Neural cell (in vitro differentiated cells): ENCODE data around the gene KCNH5. TPM values are rescaled to one million over a fixed set of nuclear protein-coding genes. Genes with fewer than 3 reads are reported as not detected.

Source experiments
- H2AFZ ChIP-seq: fragments of 200-600, 300-800 bp; sonication (generic), shearing (Covaris generic); 2 replicates; pipeline ENCODE4 v1.6.0; 2014; ENCODE audit warnings: low read depth, mild to moderate bottlenecking, antibody characterized with exemption, low read length, moderate library complexity
- H3F3A ChIP-seq: fragments of 200-600 bp; shearing (Covaris generic); 2 replicates; pipeline ENCODE4 v1.6.1; 2016; ENCODE audit warnings: mild to moderate bottlenecking, moderate library complexity, mixed read lengths, antibody characterized with exemption, low read length; ENCODE audit not compliant: insufficient read depth, poor library complexity, severe bottlenecking
- H3K27ac ChIP-seq: fragments of 200-600, 300-800 bp; sonication (generic), shearing (Covaris generic); 2 replicates; pipeline ENCODE4 v1.5.1; 2014; ENCODE audit warnings: mild to moderate bottlenecking, low read length, moderate library complexity
- H3K27me3 ChIP-seq: fragments of 300-800, 200-600 bp; sonication (generic), shearing (Covaris generic); 2 replicates; pipeline ENCODE4 v1.6.0; 2014; ENCODE audit warnings: mild to moderate bottlenecking, low read depth, low read length, moderate library complexity; ENCODE audit not compliant: insufficient read depth
- H3K36me3 ChIP-seq: fragments of 300-800, 200-600 bp; sonication (generic), shearing (Covaris generic); 2 replicates; pipeline ENCODE4 v1.5.1; 2014; ENCODE audit warnings: mild to moderate bottlenecking, antibody characterized with exemption, low read length, moderate library complexity; ENCODE audit not compliant: insufficient read depth
- H3K4me2 ChIP-seq: fragments of 300-800, 200-600 bp; sonication (generic), shearing (Covaris generic); 2 replicates; pipeline ENCODE4 v1.6.0; 2014; ENCODE audit warnings: mild to moderate bottlenecking, low read length
- H3K4me3 ChIP-seq: fragments of 300-800, 200-600 bp; sonication (generic), shearing (Covaris generic); 2 replicates; pipeline ENCODE4 v1.5.1; 2014; ENCODE audit warnings: mild to moderate bottlenecking, low read length, moderate library complexity
- H3K79me2 ChIP-seq: fragments of 200-600 bp; shearing (Covaris generic); replicated peaks from 2 replicates; pipeline ENCODE4 v1.6.0; 2014; ENCODE audit warnings: mild to moderate bottlenecking, low read length, moderate library complexity; ENCODE audit not compliant: insufficient read depth
- H3K9ac ChIP-seq: fragments of 300-800, 200-600 bp; sonication (generic), shearing (Covaris generic); 2 replicates; pipeline ENCODE4 v1.6.1; 2016; ENCODE audit warnings: mild to moderate bottlenecking, low read length, mixed read lengths
- H3K9me2 ChIP-seq: fragments of 200-600 bp; shearing (Covaris generic); 2 replicates; pipeline ENCODE4 v1.6.1; 2016; ENCODE audit warnings: mild to moderate bottlenecking, low read length, mixed read lengths; ENCODE audit not compliant: insufficient read depth
- H3K9me3 ChIP-seq: fragments of 200-600, 300-800 bp; sonication (generic), shearing (Covaris generic); 2 replicates; pipeline ENCODE4 v1.6.1; 2016; ENCODE audit warnings: mild to moderate bottlenecking, mixed run types, low read length, moderate library complexity, mixed read lengths
- H4K20me1 ChIP-seq: fragments of 200-600 bp; shearing (Covaris generic); 2 replicates; pipeline ENCODE4 v1.6.1; 2016; ENCODE audit warnings: mild to moderate bottlenecking, mixed run types; ENCODE audit not compliant: insufficient read depth
- CTCF ChIP-seq: fragments of 450-650 bp; IDR thresholded peaks from 2 replicates; pipeline ENCODE4 v1.5.1; 2014; ENCODE audit warnings: antibody characterized with exemption, mild to moderate bottlenecking, moderate library complexity; ENCODE audit not compliant: poor library complexity, severe bottlenecking
- EP300 ChIP-seq: fragments of 450-650 bp; conservative IDR thresholded peaks from 2 replicates; pipeline ENCODE4 v1.6.1; 2014; ENCODE audit warnings: antibody characterized with exemption, mild to moderate bottlenecking, moderate library complexity; ENCODE audit not compliant: poor library complexity, severe bottlenecking
- EZH2 ChIP-seq: fragments of 200-600, 300-800 bp; shearing (Covaris generic), sonication (generic); IDR thresholded peaks from 2 replicates; pipeline ENCODE4 v1.6.1; 2014; ENCODE audit warnings: antibody characterized with exemption, low read length, borderline replicate concordance, mild to moderate bottlenecking; ENCODE audit not compliant: insufficient read depth, poor library complexity, severe bottlenecking
- MXI1 ChIP-seq: fragments of 450-650 bp; conservative IDR thresholded peaks from 2 replicates; pipeline ENCODE4 v1.6.1; 2014; ENCODE audit warnings: antibody characterized with exemption, mild to moderate bottlenecking; ENCODE audit not compliant: poor library complexity, severe bottlenecking
- POLR2AphosphoS5 ChIP-seq: IDR thresholded peaks from 2 replicates; pipeline ENCODE4 v1.6.1; 2012
- RAD21 ChIP-seq: fragments of 450-650 bp; conservative IDR thresholded peaks from 2 replicates; pipeline ENCODE4 v1.6.1; 2014; ENCODE audit warnings: antibody characterized with exemption, mild to moderate bottlenecking, moderate library complexity
- SMC3 ChIP-seq: fragments of 450-650 bp; conservative IDR thresholded peaks from 2 replicates; pipeline ENCODE4 v1.6.1; 2014; ENCODE audit warnings: antibody characterized with exemption, mild to moderate bottlenecking, moderate library complexity; ENCODE audit not compliant: poor library complexity
- TAF1 ChIP-seq: IDR thresholded peaks from 2 replicates; pipeline ENCODE4 v1.6.1; 2012; ENCODE audit warnings: low read depth
- polyA plus RNA-seq: library from polyadenylated mRNA; depleted of rRNA; stranded (reverse); fragments of >200 nt; gene quantifications from 2 replicates; pipeline ENCODE4 v1.2.3, GENCODE V29; 2014
- TF ChIP-seq, protein P1 (sequence below): IDR thresholded peaks from 2 replicates; pipeline ENCODE4 v1.6.1; 2012; ENCODE audit warnings: borderline replicate concordance

KCNH5 gene
- polyA plus RNA-seq, 1 donor from 2014 or later = 0.95 TPM

DNA sequence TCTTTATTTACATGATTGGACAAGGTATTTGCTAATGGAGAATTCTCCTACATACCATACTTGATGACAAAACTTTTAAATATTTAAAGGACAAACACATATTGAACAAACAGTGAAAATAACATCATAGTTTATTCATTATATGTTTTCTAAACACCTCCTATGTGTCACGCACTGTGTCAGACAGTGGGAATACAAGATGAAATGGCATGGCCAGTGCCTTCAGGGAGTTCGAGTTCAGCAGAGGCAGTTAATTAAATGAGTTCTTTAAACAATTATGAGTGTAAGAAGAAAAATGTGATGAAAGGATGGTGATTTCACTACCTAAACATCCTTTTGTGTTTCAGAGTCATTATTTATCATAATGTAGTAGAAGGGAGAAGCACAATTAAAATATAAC, 159.8 kb downstream of the KCNH5 start:
- Histone ChIP-seq H3K9ac (no peak overlapping the region), H3K27ac (no peak overlapping the region), H2AFZ (no peak overlapping the region), H3K27me3 (no peaks in the 10 kb centered on the region), H3K4me3 (no peak overlapping the region), H3K9me3 (no peaks in the 10 kb centered on the region), H4K20me1 (no peaks in the 10 kb centered on the region), H3K36me3 (no peaks in the 10 kb centered on the region), H3K4me2 (no peak overlapping the region), H3F3A (no peaks in the 10 kb centered on the region), H3K9me2 (no peaks in the 10 kb centered on the region), H3K79me2 (no peaks in the 10 kb centered on the region)
- TF ChIP-seq MXI1 (no peak), POLR2AphosphoS5 (no peak), RAD21 (no peak), EZH2 (no peak), TAF1 (no peak), CTCF (no peak), SMC3 (no peak), EP300 (no peak)
- TF ChIP-seq, protein P1, sequence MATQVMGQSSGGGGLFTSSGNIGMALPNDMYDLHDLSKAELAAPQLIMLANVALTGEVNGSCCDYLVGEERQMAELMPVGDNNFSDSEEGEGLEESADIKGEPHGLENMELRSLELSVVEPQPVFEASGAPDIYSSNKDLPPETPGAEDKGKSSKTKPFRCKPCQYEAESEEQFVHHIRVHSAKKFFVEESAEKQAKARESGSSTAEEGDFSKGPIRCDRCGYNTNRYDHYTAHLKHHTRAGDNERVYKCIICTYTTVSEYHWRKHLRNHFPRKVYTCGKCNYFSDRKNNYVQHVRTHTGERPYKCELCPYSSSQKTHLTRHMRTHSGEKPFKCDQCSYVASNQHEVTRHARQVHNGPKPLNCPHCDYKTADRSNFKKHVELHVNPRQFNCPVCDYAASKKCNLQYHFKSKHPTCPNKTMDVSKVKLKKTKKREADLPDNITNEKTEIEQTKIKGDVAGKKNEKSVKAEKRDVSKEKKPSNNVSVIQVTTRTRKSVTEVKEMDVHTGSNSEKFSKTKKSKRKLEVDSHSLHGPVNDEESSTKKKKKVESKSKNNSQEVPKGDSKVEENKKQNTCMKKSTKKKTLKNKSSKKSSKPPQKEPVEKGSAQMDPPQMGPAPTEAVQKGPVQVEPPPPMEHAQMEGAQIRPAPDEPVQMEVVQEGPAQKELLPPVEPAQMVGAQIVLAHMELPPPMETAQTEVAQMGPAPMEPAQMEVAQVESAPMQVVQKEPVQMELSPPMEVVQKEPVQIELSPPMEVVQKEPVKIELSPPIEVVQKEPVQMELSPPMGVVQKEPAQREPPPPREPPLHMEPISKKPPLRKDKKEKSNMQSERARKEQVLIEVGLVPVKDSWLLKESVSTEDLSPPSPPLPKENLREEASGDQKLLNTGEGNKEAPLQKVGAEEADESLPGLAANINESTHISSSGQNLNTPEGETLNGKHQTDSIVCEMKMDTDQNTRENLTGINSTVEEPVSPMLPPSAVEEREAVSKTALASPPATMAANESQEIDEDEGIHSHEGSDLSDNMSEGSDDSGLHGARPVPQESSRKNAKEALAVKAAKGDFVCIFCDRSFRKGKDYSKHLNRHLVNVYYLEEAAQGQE = no peak

DNA sequence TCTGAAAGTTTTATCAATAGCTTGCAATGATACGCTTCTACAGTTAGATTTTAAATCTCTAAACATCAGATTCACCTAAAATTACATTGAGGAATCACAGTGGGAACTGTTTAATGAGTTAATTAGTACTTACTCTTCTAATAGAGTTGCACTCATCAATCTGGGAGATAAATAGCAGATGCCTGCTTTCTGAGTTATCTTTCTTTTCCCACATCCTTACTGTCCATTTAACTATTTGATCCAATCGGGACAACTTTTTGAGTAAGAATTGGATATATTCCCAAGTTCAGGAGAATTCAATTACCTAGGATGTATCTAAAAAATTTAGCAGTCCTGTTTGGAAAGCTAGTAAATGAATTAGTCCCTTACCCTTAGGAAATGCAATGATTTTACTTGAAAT, 162.3 kb downstream of the KCNH5 start:
- Histone ChIP-seq H3K36me3 (no peaks in the 10 kb centered on the region), H2AFZ (no peak overlapping the region), H3K9me2 (no peaks in the 10 kb centered on the region), H3F3A (no peaks in the 10 kb centered on the region), H3K27ac (no peak overlapping the region), H3K9me3 (no peaks in the 10 kb centered on the region), H3K4me3 (no peak overlapping the region), H3K9ac (no peak overlapping the region), H3K79me2 (no peaks in the 10 kb centered on the region), H4K20me1 (no peaks in the 10 kb centered on the region), H3K4me2 (no peak overlapping the region), H3K27me3 (no peaks in the 10 kb centered on the region)
- TF ChIP-seq SMC3 (no peak), MXI1 (no peak), CTCF (no peak), POLR2AphosphoS5 (no peak), RAD21 (no peak), TAF1 (no peak), EZH2 (no peak)
- TF ChIP-seq, protein P1 = no peak
